Lung (tissue), 12 donors: ENCODE data around the gene OR1F1. TPM values are rescaled to one million over a fixed set of nuclear protein-coding genes. Genes with fewer than 3 reads are reported as not detected.

Source experiments
- ATAC-seq: fragments of 200-7000 bp; cut with Tn5 transposase; one replicate; pipeline ENCODE4 v1.9.1; 2020; ENCODE audit warnings: moderate number of reproducible peaks; ENCODE audit not compliant: insufficient read depth, low FRiP score
- DNase-seq, 3 donors: peaks; one replicate each; pipeline ENCODE4 v3.0.0-alpha.2; 2013 to 2017
- H3K27ac ChIP-seq, 2 donors: one replicate each; pipeline ENCODE4 v1.5.1; 2013; ENCODE audit warnings: mild to moderate bottlenecking in 2 of 2, moderate library complexity in 2 of 2, control low read depth in 1 of 2, inconsistent platforms in 1 of 2, low read depth in 1 of 2, low read length in 1 of 2
- H3K27me3 ChIP-seq, 3 donors: one replicate each; pipeline ENCODE4 v1.5.1; 2013; ENCODE audit warnings: low read length in 2 of 3; ENCODE audit not compliant: control insufficient read depth in 3 of 3, insufficient read depth in 3 of 3
- H3K36me3 ChIP-seq, 4 donors: one replicate each; pipeline ENCODE4 v1.5.1; 2013; ENCODE audit warnings: low read length in 4 of 4, mild to moderate bottlenecking in 1 of 4, moderate library complexity in 1 of 4; ENCODE audit not compliant: control insufficient read depth in 4 of 4, insufficient read depth in 4 of 4
- H3K4me1 ChIP-seq, 5 donors: one replicate each; pipeline ENCODE4 v1.5.1; 2013; ENCODE audit warnings: low read length in 5 of 5, mild to moderate bottlenecking in 2 of 5, moderate library complexity in 1 of 5; ENCODE audit not compliant: control insufficient read depth in 5 of 5, insufficient read depth in 5 of 5
- H3K4me3 ChIP-seq: one replicate; pipeline ENCODE4 v1.5.1; 2013; ENCODE audit warnings: mild to moderate bottlenecking, control low read depth, moderate library complexity
- H3K9ac ChIP-seq, 2 donors: one replicate each; pipeline ENCODE4 v1.5.1; 2013; ENCODE audit warnings: low read length in 2 of 2, control low read depth in 1 of 2; ENCODE audit not compliant: insufficient read depth in 1 of 2
- H3K9me3 ChIP-seq, 4 donors: one replicate each; pipeline ENCODE4 v1.5.1; 2013; ENCODE audit warnings: low read length in 3 of 4, mild to moderate bottlenecking in 1 of 4, moderate library complexity in 1 of 4; ENCODE audit not compliant: control insufficient read depth in 4 of 4, insufficient read depth in 3 of 4
- WGBS, 2 donors: extraction: QIAGEN DNeasy Blood & Tissue Kit; methylation state at CpG; one replicate each; pipeline ENCODE4 v1.1.7; 2013; 5-methylcytosine and 5-hydroxymethylcytosine counted together
- polyA plus RNA-seq, 2 donors: library from polyadenylated mRNA; stranded (reverse); fragments of 200-250 nt; gene quantifications; one replicate each; pipeline ENCODE4 v1.2.1, GENCODE V29; 2013
- total RNA-seq, 2 donors: library from RNA; depleted of rRNA in 1 of 2; stranded (reverse); fragments of >200 nt in 1 of 2; gene quantifications; one replicate each; pipeline ENCODE4 v1.2.1, GENCODE V29; 2014 to 2021
- TF ChIP-seq, protein P1 (sequence below): IDR thresholded peaks from 2 replicates; pipeline ENCODE4 v1.5.1; 2012; ENCODE audit warnings: mild to moderate bottlenecking; ENCODE audit errors: control extremely low read depth, extremely low read depth
- donor health status: control.
- donor health status: control.
- donor health status: Bipolar disorder and iron deficiency.
- donor health status: healthy.
- donor health status: DM: yes; HTN: yes; CAD: no.

OR1F1 gene
- total and polyA plus RNA-seq, 4 donors: not detected

DNA sequence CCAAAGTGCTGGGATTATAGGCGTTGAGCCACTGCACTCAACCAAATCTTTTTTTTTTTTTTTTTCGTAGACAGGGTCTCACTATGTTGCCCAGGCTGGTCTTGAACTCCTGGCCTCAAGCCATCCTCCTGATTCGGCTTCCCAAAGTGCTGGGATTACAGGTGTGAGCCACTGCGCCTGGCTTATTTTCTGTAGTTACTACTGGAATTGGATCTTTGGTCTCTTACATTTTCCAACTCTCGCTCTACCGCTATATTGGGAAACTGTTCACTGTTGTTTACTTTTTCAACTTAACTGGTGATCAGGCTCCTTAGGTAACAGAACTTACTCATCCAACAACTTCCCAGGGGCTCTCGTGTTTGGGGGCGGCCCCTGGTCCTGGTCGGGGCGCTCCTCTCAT, 32.8 kb downstream of the OR1F1 start:
- Histone ChIP-seq H3K4me3 (no peak overlapping the region), H3K9me3 (peaks cover 22 to 41% (median 34%) of the 10 kb centered on the region in 4 donors), H3K27ac (no peak overlapping the region), H3K4me1 (no peaks in the 10 kb centered on the region), H3K27me3 (no peaks in the 10 kb centered on the region), H3K9ac (no peak overlapping the region), H3K36me3 (peaks cover 4 to 38% (median 30%) of the 10 kb centered on the region in 4 donors)
- WGBS, 2 donors: 89 to 92% methylated on average over 10 of the region's 10 CpGs
- ATAC-seq: no peak
- TF ChIP-seq, protein P1, sequence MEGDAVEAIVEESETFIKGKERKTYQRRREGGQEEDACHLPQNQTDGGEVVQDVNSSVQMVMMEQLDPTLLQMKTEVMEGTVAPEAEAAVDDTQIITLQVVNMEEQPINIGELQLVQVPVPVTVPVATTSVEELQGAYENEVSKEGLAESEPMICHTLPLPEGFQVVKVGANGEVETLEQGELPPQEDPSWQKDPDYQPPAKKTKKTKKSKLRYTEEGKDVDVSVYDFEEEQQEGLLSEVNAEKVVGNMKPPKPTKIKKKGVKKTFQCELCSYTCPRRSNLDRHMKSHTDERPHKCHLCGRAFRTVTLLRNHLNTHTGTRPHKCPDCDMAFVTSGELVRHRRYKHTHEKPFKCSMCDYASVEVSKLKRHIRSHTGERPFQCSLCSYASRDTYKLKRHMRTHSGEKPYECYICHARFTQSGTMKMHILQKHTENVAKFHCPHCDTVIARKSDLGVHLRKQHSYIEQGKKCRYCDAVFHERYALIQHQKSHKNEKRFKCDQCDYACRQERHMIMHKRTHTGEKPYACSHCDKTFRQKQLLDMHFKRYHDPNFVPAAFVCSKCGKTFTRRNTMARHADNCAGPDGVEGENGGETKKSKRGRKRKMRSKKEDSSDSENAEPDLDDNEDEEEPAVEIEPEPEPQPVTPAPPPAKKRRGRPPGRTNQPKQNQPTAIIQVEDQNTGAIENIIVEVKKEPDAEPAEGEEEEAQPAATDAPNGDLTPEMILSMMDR: no peak
- DNase-seq: no peak

DNA sequence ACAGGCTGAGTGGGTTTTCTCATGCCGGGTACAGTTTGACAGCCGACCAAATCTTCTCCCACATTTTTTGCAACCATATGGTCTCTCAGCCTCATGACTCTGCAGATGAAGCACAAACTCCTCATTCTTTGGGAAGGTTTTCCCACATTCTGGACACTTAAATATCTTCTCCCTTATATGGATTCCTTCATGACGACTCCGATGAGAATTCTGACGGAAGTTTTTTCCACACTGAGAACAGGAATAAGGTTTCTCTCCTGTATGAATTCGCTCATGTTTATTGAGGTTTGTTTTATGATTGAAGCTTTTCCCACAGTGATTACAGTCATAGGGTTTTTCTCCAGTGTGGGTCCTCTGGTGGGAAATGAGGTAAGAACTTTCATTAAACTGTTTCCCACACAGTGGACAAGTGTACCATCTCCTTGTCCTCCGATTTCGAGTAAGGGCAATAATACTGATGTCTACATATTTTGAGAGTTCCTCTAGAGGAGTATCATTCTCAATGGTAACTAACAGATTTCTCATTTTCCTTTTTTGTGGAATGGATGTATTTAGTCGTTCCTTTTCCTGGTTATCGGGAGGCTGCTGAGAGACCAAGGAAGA, 36.0 kb downstream of the OR1F1 start:
- no peak overlapping the region for H3K4me3 ChIP-seq
- H3K9ac ChIP-seq: no peak overlapping the region
- H3K27ac ChIP-seq: no peak overlapping the region
- H3K27me3 ChIP-seq: no peaks in the 10 kb centered on the region
- H3K9me3 ChIP-seq: peaks cover 26 to 54% (median 38%) of the 10 kb centered on the region in 4 donors
- no peaks in the 10 kb centered on the region for H3K4me1 ChIP-seq
- ATAC-seq (no peak), DNase-seq (no peak)
- TF ChIP-seq, protein P1: no peak
- WGBS, 2 donors: 98% methylated on average over 10 of the region's 10 CpGs
- peaks cover 10 to 57% (median 46%) of the 10 kb centered on the region in 4 donors for H3K36me3 ChIP-seq

DNA sequence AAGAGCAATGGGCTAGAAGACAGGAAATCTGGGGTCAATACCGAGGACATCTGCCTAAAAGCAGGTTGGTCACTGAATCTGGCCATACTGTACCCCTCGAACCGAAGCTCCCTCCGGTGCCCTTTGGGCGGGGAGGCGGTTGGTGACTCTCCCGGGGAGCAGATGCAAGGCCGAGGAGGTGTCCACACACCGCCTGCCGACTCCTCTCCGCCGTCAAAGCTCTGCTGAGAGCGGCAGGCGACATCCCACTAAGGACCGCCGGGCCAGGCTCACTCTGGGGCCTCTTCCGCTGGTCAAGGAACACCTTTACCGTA, 46.5 kb downstream of the OR1F1 start:
- TF ChIP-seq, protein P1: no peak
- peak; percentile 25 for ATAC-seq
- H3K4me3 ChIP-seq: peak overlapping the region; percentile 82
- H3K27me3 ChIP-seq: no peaks in the 10 kb centered on the region
- peaks cover 0 to 9% (median 6%) of the 10 kb centered on the region in 5 donors for H3K4me1 ChIP-seq
- H3K9ac ChIP-seq: peak overlapping the region; percentile 67 to 90
- peak overlapping the region; percentile 91 to 98 for H3K27ac ChIP-seq
- 0 to 3% methylated on average over 18 of the region's 18 CpGs for WGBS, 2 donors
- DNase-seq: no peak
- H3K9me3 ChIP-seq: peaks cover 3 to 16% (median 7%) of the 10 kb centered on the region in 4 donors
- peaks cover 10 to 31% (median 30%) of the 10 kb centered on the region in 4 donors for H3K36me3 ChIP-seq
